Measurements from ENCODE around the gene GNPDA2. TPM values are rescaled to one million over a fixed set of nuclear protein-coding genes. Genes with fewer than 3 reads are reported as not detected.

Gene GNPDA2
- total and polyA plus RNA-seq, 9 of the 15 experiments (the other 6 are each of a cell fraction or from before 2014, with no cell fraction given) = 10.6 to 20.4 (median 13.0) TPM

GRCh38 chr4:44726038-44726871, at the start of gene GNPDA2 (continued):
- no peak for TF ChIP-seq AFF4 (CRISPR knock-in tag; IDR thresholded peaks at IDR 0.05)
- no peak for TF ChIP-seq ZNF57 (CRISPR knock-in tag; IDR thresholded peaks at IDR 0.05)
- no peak for TF ChIP-seq CEBPG (CRISPR knock-in tag; IDR thresholded peaks at IDR 0.05)
- no peak for TF ChIP-seq CEBPG (tag; conservative IDR thresholded peaks at IDR 0.05 in 1 of 2, IDR thresholded peaks at IDR 0.05 in 1 of 2)
- no peak for TF ChIP-seq HIVEP1 (CRISPR knock-in tag; IDR thresholded peaks at IDR 0.05)
- no peak for TF ChIP-seq RERE (CRISPR knock-in tag; IDR thresholded peaks at IDR 0.05; ENCODE audit: borderline replicate concordance)
- TF ChIP-seq MECOM (CRISPR knock-in tag; IDR thresholded peaks at IDR 0.05) = no peak
- no peak for TF ChIP-seq NCOR1 (IDR thresholded peaks at IDR 0.05)
- peak; percentile 67 for TF ChIP-seq TAF9B (IDR thresholded peaks at IDR 0.05; ENCODE audit: partially characterized antibody)
- no peak for TF ChIP-seq SRSF3 (IDR thresholded peaks at IDR 0.05; ENCODE audit: insufficient read depth, low read length)
- TF ChIP-seq CGGBP1 (CRISPR knock-in tag; IDR thresholded peaks at IDR 0.05) = no peak
- TF ChIP-seq ARHGAP35 (IDR thresholded peaks at IDR 0.05; ENCODE audit: partially characterized antibody) = no peak
- TF ChIP-seq SMARCB1 (IDR thresholded peaks at IDR 0.05; ENCODE audit: insufficient read length, low read depth) = no peak
- no peak for TF ChIP-seq NFATC3 (IDR thresholded peaks at IDR 0.05)
- no peak for TF ChIP-seq TCF7L2 (IDR thresholded peaks at IDR 0.05; ENCODE audit: low read depth, low read length)
- TF ChIP-seq STAT5A (IDR thresholded peaks at IDR 0.05; ENCODE audit: borderline replicate concordance, low read length) = no peak
- TF ChIP-seq ZKSCAN3 (CRISPR knock-in tag; IDR thresholded peaks at IDR 0.05) = no peak
- TF ChIP-seq ZKSCAN1 (IDR thresholded peaks at IDR 0.05; ENCODE audit: low read depth, low read length) = no peak
- TF ChIP-seq TEAD1 (CRISPR knock-in tag; IDR thresholded peaks at IDR 0.05) = no peak

All from K562 (cell line).